Epithelial cell of prostate (primary cell): ENCODE measurements around the gene WASL.
A peak's percentile ranks its signal among the peaks of the same experiment; 100 is the strongest.
"Not testable (repeated sequence)": the region's sequence is repeated elsewhere in the genome, so short reads cannot be mapped to it uniquely, and the experiment has no call there.

Experiments
- DNase-seq: peaks from one replicate; pipeline ENCODE4 v3.0.0-alpha.2; 2011; ENCODE audit warnings: low read depth, low spot score
- H3K27ac ChIP-seq: fragments of 450-650 bp; 2 replicates; pipeline ENCODE4 v1.5.1; 2017; ENCODE audit warnings: mild to moderate bottlenecking

The WASL gene

DNA sequence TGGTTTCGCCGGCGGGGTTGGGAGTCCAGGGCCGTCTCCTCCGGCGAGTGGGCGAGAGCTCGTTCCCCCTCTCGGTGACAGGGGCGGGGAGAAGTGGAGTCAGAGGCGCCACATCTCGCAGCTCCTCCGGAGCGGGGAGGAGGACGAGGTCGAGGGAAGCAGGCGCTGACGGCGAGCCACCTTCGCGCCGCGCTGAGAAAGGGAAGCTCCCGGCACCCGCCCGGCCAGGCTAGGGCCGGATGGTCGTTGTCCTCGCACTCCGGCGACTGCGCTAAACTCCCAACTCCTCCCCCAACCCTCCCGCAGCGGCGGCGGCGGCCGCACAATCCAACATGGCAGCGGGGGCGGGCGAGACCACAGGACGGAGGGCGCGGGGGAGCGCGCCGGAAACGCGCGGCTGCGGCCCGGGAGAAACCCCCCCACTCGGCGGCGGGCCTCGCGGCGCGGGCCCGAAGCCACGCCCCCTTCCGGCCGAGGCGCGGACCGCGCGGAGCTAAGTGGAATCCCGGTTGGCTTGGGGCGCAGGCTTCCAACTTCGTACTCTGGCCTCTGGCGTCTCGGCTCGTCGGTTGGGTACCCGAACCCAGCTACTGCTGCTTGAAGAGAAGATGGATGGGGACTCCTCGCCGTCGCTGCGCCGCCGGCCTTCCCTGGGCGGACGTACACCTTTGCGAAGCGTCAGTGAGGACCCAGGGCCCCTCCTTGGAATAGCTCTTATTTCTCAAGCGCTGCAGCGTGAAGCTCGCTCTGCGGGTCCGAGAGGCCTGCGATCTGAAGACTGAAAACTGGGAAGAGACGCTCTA, at the start of gene WASL:
Gene WASL (minus strand): TSS at position 270 of the 803 bp plus-strand sequence. CDS start 269 bp downstream, at position 1.
- DNase-seq: peak; percentile 41

DNA sequence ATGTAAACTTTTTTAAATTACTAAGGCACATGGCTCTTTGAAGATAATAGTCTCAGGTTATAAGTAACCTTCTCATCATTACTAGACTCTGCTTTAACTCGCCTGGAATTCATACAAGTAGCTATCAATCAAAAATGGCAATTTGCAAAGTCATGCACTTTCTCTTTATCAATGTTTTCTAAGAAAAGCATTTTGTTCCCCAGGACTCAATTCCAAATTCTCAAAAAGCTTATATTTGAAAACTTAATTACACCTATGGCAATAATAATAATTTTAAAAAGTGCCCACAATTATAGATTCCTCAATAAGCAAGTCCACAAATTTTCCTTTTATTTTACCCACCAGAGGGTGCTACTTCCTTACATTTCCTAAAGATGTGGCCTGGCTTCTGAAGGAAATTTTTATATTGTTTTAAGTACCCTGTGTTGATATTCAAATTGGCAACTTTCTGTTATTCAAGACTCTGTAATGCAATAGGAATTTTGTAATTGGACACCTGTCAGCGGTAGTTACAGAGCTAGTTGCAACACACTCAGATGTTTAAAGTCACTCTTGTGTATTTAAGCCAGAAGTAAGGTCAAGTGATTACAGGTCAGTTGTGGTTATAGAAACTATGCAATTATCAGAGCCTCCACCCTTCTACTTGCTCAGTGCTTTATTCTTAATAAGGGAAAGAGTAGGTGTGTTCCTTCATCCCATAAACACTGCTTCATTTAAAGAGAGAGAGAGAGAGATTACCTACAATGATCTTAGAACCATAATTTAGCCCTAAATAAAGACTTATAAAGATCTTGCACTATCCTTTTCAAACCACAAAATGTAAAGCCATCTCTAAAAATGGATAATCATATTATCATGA, 49.1 kb upstream of the WASL start:
- DNase-seq: peak; percentile 93
- peak overlapping the region; percentile 81 for H3K27ac ChIP-seq

More for the DNA sequence above, at the start of gene WASL:
- peak within 1 kb of the TSS; percentile 98 for H3K27ac ChIP-seq

DNA sequence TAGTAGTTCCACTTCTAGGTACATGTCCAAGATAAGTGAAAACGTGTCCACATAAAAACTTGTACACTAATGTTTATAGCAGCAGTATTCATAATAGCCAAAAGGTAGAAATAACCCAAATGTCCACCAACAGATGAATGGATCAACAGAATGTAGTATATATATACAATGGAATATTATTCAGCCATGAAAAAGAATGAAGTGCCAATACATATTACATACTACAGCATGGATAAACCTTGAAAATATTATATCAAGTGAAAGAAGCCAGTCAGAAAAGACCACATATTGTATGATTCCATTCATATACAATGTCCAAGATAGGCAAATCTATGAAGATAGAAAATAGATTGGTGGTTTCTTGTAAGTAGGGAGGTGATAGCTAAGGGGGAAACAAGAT, 47.8 kb upstream of the WASL start:
- DNase-seq: no peak
- H3K27ac ChIP-seq: no peak overlapping the region

DNA sequence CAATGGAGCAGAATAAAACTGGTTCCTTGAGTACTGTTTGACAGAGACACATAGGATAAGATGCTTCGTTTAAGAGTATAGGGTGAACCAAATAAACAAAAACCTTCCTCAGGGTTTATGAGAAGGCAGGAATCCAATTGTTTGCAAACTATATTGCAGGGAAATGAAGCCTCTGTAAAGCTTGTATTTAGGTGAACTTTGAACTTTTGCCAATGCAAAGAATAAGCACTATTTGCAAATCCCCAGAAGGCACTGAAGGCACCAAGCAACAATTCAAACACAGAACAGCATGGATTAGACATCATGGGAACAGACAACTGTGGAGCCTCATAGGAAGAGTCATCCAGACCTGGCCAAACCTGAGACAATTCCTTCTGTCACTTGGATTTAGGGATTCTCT, 47.1 kb upstream of the WASL start:
- DNase-seq: no peak

DNA sequence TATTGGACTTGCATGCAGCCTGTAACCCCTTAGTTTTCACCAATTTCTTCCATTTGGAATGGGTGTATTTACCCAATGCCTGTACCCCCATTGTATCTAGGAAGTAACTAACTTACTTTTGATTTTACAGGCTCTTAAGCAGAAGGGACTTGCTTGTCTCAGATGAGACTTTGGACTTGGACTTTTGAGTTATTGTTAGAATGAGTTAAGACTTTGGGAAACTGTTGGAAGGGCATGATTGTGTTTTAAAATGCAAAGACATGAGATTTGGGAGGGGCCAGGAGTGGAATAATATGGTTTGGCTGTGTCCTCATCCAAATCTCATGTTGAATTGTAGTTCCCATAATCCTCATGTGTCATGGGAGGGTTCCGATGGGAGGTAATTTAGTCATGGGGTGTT, 46.3 kb upstream of the WASL start:
- H3K27ac ChIP-seq, DNase-seq: not testable (repeated sequence)

More for the DNA sequence above, 47.1 kb upstream of the WASL start:
- H3K27ac ChIP-seq: no peak overlapping the region

DNA sequence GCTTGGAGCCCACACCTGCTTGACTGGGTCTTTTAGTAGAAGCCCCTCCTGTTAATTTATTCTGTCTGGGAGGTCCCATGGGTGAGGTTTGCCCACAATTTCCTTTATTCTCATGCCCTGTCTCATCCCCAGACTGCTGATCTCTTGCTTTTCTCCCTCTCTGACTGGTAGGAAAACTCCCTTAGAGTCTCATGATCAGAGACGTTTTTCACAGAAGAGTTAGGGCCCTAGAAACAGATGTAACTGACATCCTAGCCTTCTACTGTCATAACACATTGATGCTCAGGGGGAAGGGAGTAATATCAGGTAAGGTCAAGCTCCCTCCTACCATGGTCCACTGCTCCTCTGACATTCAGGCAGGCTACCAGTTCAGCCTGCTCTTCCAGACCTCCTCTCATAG, 43.7 kb upstream of the WASL start:
- no peak overlapping the region for H3K27ac ChIP-seq
- DNase-seq: no peak

DNA sequence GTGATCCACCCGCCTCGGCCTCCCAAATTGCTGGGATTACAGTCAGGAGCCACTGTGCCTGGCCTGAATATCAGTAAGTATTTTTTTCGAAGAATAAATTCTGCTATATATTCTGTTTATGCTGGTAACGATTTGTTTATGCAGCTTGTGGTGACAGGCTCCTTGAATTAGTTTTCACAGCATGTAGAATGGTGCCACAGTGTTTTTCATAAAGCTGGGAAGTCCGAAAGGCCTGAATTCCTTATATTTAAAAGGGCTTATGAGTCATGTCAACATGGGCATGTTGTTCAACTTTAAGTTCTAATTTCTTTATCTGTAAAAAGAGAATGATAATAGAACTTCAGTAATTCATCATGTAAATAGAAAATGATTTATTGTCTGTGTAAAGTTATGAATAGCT, 42.2 kb upstream of the WASL start:
- H3K27ac ChIP-seq: no peak overlapping the region
- no peak for DNase-seq

DNA sequence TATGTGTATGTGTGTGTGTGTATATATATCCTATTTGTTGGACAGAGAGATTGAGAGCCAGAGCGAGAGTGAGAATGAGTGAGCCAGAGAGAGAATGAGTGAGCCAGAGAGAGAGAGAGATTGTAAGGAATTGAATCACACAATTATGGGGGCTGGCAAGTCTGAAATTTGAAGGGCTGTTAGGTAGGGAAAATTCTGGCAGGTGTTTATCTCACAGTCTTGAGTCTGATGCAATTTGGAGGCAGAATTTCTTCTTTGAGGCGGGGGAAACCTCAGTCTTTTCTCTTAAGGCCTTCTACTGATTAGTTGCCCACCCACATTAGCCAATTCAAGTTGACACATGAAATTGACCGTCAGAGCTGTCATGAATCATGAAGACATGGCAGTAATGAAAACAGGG, 41.0 kb upstream of the WASL start:
- H3K27ac ChIP-seq: peak overlapping the region; percentile 86
- no peak for DNase-seq

DNA sequence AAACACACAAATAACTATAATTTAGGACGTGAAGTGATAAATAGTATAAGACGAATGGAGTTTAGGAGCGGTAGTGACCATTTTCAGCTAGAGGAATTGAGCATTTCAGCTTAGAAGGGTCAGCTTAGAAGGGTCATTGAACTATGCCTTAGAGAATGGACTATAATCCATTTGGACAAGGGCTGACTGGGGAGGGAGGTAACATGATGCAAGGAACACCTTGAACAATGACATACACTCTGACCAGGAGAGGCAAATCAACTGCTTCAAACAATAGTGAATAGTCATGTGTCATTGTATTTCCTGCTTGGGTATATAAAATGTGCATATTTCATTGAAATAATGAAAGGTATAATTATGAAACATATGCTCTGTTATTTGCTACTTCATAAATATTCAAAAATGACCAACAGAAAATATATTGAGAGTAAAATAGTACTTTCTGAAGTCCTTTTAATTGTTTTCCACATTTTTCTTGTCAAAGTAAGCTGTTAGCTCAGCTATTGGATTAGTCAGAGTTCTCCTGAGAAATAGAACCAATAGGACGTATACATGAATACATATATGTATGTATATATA, 40.5 kb upstream of the WASL start:
- no peak for DNase-seq
- peak overlapping the region; percentile 86 for H3K27ac ChIP-seq

DNA sequence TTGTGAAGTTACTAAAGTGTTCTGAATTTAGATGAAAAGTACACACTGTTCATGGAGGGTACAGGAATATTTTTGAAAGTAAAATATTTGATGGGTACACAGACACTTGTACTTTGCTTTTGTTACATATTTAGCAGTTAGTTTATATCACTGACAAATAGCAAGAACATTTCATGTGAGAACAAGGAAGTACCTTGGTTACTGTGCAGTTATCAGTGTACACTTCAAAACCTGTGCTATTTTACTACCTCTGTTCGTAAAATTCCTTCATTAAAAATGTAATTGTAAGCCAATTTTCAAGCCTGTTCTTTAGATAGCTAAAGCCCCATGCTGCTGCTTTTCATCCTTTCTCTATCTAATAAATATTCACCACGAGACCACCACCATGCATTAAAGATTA, 39.8 kb upstream of the WASL start:
- DNase-seq: no peak
- peak overlapping the region; percentile 86 for H3K27ac ChIP-seq

DNA sequence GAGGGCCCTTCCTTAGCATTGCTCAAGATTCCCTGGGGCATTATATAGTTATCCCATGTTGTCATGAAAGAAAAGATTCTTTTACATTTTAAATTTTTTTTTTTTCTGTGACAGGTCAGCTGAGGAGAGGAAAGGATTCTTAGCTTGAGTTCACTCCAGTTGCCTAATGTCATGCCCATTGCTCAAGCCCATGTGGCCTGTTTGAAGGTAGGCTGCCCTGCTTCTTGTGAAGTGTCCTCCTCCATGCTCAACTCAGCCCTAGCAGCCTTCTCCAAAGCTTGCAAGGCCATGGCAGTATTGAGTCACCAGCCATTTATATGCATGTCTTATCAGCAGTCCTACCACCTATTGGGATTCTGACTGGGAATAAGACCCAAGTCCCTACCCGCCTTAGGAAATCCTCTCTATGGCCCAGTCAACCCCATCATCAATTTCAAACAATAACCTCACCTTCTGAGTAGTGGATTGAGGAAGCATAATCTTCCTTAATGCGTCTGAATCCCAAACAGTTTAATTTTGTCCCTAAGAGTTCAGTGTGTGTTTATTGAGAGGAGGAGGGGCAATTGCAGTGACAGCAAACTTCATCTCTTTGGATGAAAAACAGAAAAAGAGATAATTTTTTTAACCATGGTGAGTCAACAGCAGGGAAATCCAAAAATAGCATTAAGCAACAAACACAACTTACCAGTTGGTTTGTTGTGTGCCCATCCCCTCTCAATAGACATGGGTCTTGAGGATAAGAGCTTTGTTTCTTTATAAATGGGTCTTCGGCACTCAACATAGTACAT, 38.6 kb upstream of the WASL start:
- peak overlapping the region; percentile 64 for H3K27ac ChIP-seq
- DNase-seq: no peak

DNA sequence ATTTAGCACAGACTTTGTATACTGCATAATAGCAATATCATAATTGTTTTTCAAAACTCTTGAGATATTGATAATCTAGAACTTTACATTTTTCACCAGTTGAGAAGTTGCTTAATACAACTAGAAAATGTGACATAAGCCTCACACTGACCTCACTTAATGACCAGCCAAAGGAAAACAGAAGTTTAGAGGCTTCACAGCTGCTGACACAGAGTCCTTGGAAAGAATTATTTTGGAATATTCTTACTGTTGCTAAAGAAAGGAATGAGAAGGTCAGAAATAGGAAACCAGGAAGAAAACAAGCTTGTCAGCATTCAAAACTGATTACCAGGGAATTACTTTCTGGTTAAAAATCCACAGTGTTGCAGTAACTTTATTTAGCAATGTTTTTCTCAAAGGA, 35.5 kb upstream of the WASL start:
- peak overlapping the region; percentile 41 for H3K27ac ChIP-seq
- DNase-seq: no peak

DNA sequence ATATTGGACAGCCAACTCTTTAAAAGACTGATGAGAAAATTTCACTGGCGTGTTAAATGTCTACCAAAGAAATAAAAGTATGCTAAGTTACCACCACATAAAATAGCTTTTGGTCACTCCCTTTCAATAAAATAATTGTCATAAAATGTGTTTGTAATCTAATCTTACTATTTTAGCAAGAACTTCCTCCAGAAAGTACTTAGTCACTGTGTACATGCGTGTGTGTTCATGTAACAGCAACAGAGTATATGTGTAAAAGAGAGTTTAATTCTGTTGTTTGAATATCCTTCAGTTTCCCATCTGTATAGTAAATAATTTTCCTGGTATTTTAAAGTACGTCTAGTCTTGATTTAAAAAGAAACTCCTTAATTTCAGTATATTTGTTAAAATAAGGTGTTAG, 35.0 kb upstream of the WASL start:
- DNase-seq: no peak
- peak overlapping the region; percentile 41 for H3K27ac ChIP-seq

DNA sequence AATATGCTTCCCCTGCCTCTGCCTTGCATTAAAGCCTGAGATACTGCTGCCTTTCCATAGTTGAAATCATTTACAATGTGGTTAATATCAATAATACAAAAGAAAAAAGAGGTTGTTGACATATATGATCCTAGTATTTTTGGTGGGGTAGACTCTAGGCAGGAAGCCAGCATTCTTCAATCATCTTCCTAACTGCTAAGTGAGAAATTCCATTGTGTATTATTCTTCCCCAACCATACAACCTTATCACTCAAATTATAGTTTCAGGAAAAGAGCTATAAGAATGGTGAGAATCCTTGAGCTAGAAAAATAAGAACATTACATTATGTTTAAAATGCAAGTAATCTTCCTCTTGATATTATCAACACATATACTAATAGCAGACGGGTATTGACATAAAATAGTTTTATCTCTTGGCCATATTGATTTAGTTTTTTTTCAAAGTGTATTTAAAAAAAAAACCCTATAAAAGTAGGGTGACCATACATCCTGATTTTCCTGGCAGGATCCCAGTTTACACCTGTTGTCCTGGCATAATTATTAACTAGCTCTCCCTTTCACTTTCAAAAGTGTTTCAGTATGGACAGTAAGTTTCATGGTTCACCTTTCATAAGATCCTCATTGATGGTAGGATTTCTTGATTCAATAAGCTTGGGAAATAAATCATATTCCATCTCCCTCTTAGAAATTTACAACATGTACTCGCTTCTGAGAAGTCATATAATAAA, 33.4 kb upstream of the WASL start:
- DNase-seq: no peak
- H3K27ac ChIP-seq: no peak overlapping the region

DNA sequence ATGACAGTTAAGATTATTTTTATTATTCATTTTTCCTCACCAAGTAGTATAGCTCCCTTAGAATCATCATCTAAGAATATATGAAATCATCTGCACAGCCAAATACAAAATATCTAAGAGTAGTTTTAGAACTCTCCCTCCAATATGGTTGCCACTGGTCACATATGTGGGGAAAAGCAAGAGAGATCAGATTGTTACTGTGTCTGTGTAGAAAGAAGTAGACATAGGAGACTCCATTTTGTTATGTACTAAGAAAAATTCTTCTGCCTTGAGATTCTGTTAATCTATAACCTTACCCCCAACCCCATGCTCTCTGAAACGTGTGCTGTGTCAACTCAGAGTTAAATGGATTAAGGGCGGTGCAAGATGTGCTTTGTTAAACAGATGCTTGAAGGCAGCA, 31.7 kb upstream of the WASL start:
- not testable (repeated sequence) for DNase-seq, H3K27ac ChIP-seq

DNA sequence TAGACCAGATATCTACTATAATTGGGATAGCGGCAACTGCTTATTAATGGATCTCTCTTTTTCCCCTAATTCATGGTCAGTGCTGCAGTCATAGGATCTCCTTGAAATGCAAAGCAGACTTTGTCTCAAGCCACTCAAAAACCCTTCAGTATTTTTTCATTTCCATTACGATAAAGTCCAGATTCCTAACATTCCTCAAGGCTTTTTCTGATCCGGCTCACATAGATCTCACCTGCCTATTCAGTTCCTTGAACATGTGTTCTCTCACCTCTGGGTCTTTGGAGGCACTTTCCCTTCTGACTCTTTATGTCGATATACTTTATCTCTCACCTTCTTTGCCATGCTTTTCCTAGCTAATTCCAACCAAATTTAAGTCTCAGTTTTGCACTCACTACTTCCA, 25.7 kb upstream of the WASL start:
- DNase-seq: no peak
- H3K27ac ChIP-seq: no peak overlapping the region

DNA sequence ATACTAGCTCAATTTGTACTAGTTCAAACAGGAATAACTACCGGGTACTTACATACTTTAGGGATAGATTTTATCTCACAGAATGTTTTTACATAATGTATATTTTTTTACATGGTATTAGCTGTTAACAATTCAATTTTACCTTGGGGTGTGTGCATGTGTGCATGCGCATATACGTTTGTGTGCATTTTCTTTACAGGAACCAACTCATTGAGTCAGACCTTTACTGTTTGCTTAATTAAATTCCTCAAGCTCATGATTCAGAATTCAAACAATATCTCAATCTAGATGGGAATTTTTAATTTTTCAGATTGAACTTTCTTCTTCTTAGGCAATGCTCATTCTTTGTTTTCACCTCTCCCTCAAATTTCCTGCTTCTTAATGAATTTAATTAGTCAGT, 24.7 kb upstream of the WASL start:
- H3K27ac ChIP-seq: peak overlapping the region; percentile 51
- DNase-seq: no peak

DNA sequence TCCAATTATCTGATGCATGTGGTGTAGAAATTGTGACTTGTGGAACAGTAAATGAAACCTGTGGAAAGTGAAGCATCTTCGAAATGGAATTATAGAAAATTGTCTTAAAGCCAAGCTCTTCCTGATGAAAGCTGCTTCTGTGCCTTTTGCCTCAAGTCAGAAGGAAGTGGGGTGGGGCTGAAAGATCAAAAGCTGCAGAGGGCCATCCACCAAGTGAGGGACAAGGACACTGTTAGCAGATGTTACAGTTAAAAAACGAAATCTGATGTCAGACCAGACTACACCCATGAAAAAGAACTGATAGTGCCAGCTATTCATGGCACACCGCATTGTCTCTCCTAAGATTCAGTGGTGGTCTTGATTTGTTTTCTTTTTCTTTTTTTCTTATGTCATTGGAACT, 23.8 kb upstream of the WASL start:
- peak overlapping the region; percentile 51 for H3K27ac ChIP-seq
- DNase-seq: no peak

DNA sequence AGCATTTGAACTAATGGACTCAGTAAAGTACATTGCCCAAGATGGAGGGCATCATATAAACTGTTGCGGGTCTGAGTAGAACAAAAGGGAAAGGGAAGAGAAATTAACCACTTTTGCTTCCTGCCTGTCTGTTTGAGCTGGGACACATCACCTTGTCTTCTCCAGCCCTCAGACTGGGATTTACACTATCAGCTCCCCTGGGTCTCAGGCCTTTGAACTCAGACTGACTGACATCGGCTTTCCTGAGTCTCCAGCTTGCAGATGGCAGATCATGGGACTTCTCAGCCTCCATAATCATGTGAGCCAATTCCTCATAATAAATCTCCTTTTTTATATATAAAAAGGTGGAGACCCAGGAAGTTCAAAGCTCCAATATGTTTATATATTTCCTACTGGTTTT, 23.0 kb upstream of the WASL start:
- no peak for DNase-seq
- H3K27ac ChIP-seq: peak overlapping the region; percentile 84

DNA sequence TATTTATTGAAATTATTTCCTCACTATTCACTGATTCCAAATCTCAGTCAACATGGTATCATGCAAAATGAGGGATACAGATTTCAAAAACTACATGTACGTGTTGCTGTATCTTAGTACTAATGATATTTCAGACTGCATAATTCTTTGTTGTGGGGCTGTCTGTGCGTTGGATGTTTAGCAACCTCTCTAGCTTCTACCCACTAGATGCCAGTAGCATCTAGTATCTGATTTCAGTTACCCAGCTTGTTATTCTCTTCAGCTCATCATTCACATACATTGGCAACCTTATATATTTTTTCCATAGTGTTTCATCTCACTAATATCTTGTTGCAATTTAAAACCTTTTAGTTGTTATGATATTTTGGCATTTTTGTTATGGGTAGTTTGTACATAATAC, 22.5 kb upstream of the WASL start:
- peak overlapping the region; percentile 84 for H3K27ac ChIP-seq
- no peak for DNase-seq
